HepG2 (cell line): ENCODE data around the gene GNL1. TPM values are rescaled to one million over a fixed set of nuclear protein-coding genes. Genes with fewer than 3 reads are reported as not detected.

Source experiments
- ATAC-seq: fragments of 200-7000 bp; cut with Tn5 transposase; 3 replicates; pipeline ENCODE4 v1.9.1; 2020; ENCODE audit warnings: mild to moderate bottlenecking, moderate library complexity
- BruUV-seq: library from RNA; stranded (reverse); fragments of 400-500 nt; replicated peaks from 2 replicates; lab custom pipeline; 2021; lab: Mats Ljungman, UMichigan
- CTCF ChIA-PET: fragments of 300-600 bp; formaldehyde crosslinking; extraction: SDS; loops from one replicate; lab custom pipeline; 2021; ENCODE audit warnings: low total read pairs, inconsistent platforms, low intra/inter-chr PET ratio; lab: Yijun Ruan, JAX
- POLR2A ChIA-PET: fragments of 350-600 bp; sonication (Branson Sonifier 250); formaldehyde crosslinking; loops from one replicate; lab custom pipeline; 2020; ENCODE audit warnings: antibody characterized with exemption, inconsistent platforms; lab: Yijun Ruan, JAX
- DNase-seq: peaks from one replicate; pipeline ENCODE4 v3.0.0-alpha.2; 2015; ENCODE audit warnings: low spot score
- FAIRE-seq: peaks from 3 replicates; lab custom pipeline; 2011; peaks lifted over from hg19 to GRCh38; lab: Jason Lieb, UNC
- H2AFZ ChIP-seq: one replicate; pipeline ENCODE4 v1.6.1; 2011; ENCODE audit warnings: low read length, inconsistent platforms
- H3K27ac ChIP-seq: fragments of 300-600 bp; 3 replicates; pipeline ENCODE4 v1.8.0; 2011; ENCODE audit warnings: mixed run types, mild to moderate bottlenecking, mixed read lengths, low read length, inconsistent platforms; ENCODE audit not compliant: insufficient read depth; ENCODE audit errors: extremely low read length
- H3K27me3 ChIP-seq, 2 experiments: fragments of 200-600 bp in 1 of 2; 2 replicates in 1 of 2; 3 replicates in 1 of 2; pipeline versions ENCODE4 v1.6.0 to v1.8.0; 2011; ENCODE audit warnings: low read length in 2 of 2, mild to moderate bottlenecking in 2 of 2, moderate library complexity in 2 of 2, inconsistent platforms in 1 of 2; ENCODE audit not compliant: insufficient read depth in 2 of 2, control insufficient read depth in 1 of 2
- H3K36me3 ChIP-seq, 2 experiments: fragments of 200-600 bp in 1 of 2; replicated peaks in 1 of 2; 2 replicates in 1 of 2; 3 replicates in 1 of 2; pipeline versions ENCODE4 v1.5.1 to v1.8.0; 2011; ENCODE audit warnings: low read length in 2 of 2, inconsistent platforms in 1 of 2; ENCODE audit not compliant: insufficient read depth in 2 of 2, control insufficient read depth in 1 of 2
- H3K4me1 ChIP-seq: 2 replicates; pipeline ENCODE4 v1.5.1; 2012; ENCODE audit warnings: low read length, inconsistent platforms; ENCODE audit not compliant: insufficient read depth
- H3K4me2 ChIP-seq: 2 replicates; pipeline ENCODE4 v1.6.0; 2011; ENCODE audit warnings: low read depth, low read length, inconsistent platforms
- H3K4me3 ChIP-seq, 3 experiments: fragments of 200-600 bp in 1 of 3; sonication (generic), shearing (Covaris generic) in 1 of 3; replicated peaks in 1 of 3; 2 replicates each; pipeline ENCODE4 v1.5.1; 2011 to 2016; ENCODE audit warnings: low read length in 3 of 3, inconsistent platforms in 2 of 3, low read depth in 2 of 3, mild to moderate bottlenecking in 2 of 3, control low read depth in 1 of 3, mixed read lengths in 1 of 3; ENCODE audit not compliant: insufficient read depth in 1 of 3
- H3K79me2 ChIP-seq: one replicate; pipeline ENCODE4 v1.6.1; 2011; ENCODE audit warnings: low read length, inconsistent platforms; ENCODE audit not compliant: insufficient read depth
- H3K9ac ChIP-seq: 2 replicates; pipeline ENCODE4 v1.6.0; 2011; ENCODE audit warnings: mild to moderate bottlenecking, low read depth, low read length, inconsistent platforms; ENCODE audit not compliant: insufficient read depth
- H3K9me3 ChIP-seq: 2 replicates; pipeline ENCODE4 v1.5.1; 2012; ENCODE audit warnings: mild to moderate bottlenecking, low read length
- H4K20me1 ChIP-seq: 2 replicates; pipeline ENCODE4 v1.6.0; 2011; ENCODE audit warnings: inconsistent platforms, mild to moderate bottlenecking, low read length, moderate library complexity; ENCODE audit not compliant: insufficient read depth
- FOXM1 ChIP-seq: sonication (generic); formaldehyde crosslinking; IDR thresholded peaks from 2 replicates; pipeline ENCODE4 v1.5.0; 2020; ENCODE audit warnings: missing genetic modification reagents
- HCFC1 ChIP-seq: fragments of 150-350 bp; IDR thresholded peaks from 2 replicates; pipeline ENCODE4 v1.6.1; 2014; ENCODE audit warnings: low read depth, low read length
- MEF2D ChIP-seq: sonication (generic); formaldehyde crosslinking; IDR thresholded peaks from 2 replicates; pipeline ENCODE4 v1.5.1; 2020; ENCODE audit warnings: mild to moderate bottlenecking, missing genetic modification reagents
- NFKBIZ ChIP-seq: IDR thresholded peaks from 2 replicates; pipeline ENCODE4 v1.6.1; 2018; ENCODE audit warnings: missing genetic modification reagents, missing compliant biosample characterization
- ZFX ChIP-seq: sonication (generic); formaldehyde crosslinking; IDR thresholded peaks from 2 replicates; pipeline ENCODE4 v1.4.0; 2020; ENCODE audit warnings: mild to moderate bottlenecking, low read depth, missing genetic modification reagents, moderate library complexity
- ZNF101 ChIP-seq: sonication (generic); formaldehyde crosslinking; IDR thresholded peaks from 2 replicates; pipeline ENCODE4 v1.4.0; 2020; ENCODE audit warnings: mild to moderate bottlenecking, low read depth, missing genetic modification reagents, borderline replicate concordance
- ZNF337 ChIP-seq: sonication (generic); formaldehyde crosslinking; IDR thresholded peaks from 2 replicates; pipeline ENCODE4 v1.5.1; 2020; ENCODE audit warnings: missing genetic modification reagents, low read depth, mild to moderate bottlenecking, borderline replicate concordance
- ZNF430 ChIP-seq: sonication (generic); formaldehyde crosslinking; IDR thresholded peaks from 2 replicates; pipeline ENCODE4 v1.9.0; 2021; ENCODE audit warnings: mild to moderate bottlenecking, missing genetic modification reagents
- ZNF432 ChIP-seq: sonication (generic); formaldehyde crosslinking; IDR thresholded peaks from 2 replicates; pipeline ENCODE4 v1.5.0; 2020; ENCODE audit warnings: missing genetic modification reagents, mild to moderate bottlenecking, borderline replicate concordance
- ZNF510 ChIP-seq: sonication (generic); formaldehyde crosslinking; IDR thresholded peaks from 2 replicates; pipeline ENCODE4 v1.4.0; 2020; ENCODE audit warnings: low read depth, mild to moderate bottlenecking, missing genetic modification reagents
- WGBS: methylation state at CpG from one replicate; pipeline ENCODE4 v1.1.6; 2017; ENCODE audit warnings: low lambda C conversion rate; 5-methylcytosine and 5-hydroxymethylcytosine counted together
- in situ Hi-C: cut with HindIII; loops from 2 replicates; pipeline ENCODE4 v1.10.0; 2017; ENCODE audit warnings: low pct_unique_long_range_greater_than_20kb; ENCODE audit not compliant: extremely low pct_ligation_motif_present
- intact Hi-C: fragments of 100-400 bp; cut with micrococcal nuclease; formaldehyde crosslinking; loops from one replicate; pipeline ENCODE4 v1.10.0; 2022; ENCODE audit not compliant: unreplicated experiment
- polyA plus RNA-seq, 8 experiments: library from polyadenylated mRNA; depleted of rRNA in 3 of 8; stranded (reverse) in 7 of 8; unstranded in 1 of 8; fragments of >200 nt; fragmentation: Illumina TruSeq in 4 of 8; extraction: Trizol in 4 of 8; gene quantifications; 2 replicates each; pipeline versions ENCODE4 v1.2.1 to v1.2.3, GENCODE V29; 2011 to 2016; ENCODE audit warnings: low read depth in 4 of 8, missing spikeins in 1 of 8, mixed read lengths in 1 of 8; ENCODE audit not compliant: insufficient read depth in 1 of 8
- total RNA-seq, 5 experiments: library from RNA; depleted of rRNA; stranded (reverse); fragments of >200 nt; fragmentation: Illumina TruSeq; extraction: Trizol; gene quantifications; 2 replicates each; pipeline ENCODE4 v1.2.3, GENCODE V29; 2016; ENCODE audit warnings: low read depth in 1 of 5
- TF ChIP-seq, protein P1 (sequence below): sonication (generic); formaldehyde crosslinking; IDR thresholded peaks from 2 replicates; pipeline ENCODE4 v1.4.0; 2020; ENCODE audit warnings: missing genetic modification reagents, borderline replicate concordance
- TF ChIP-seq, protein P2 (sequence below): sonication (generic); formaldehyde crosslinking; IDR thresholded peaks from 2 replicates; pipeline ENCODE4 v1.5.0; 2020; ENCODE audit warnings: missing genetic modification reagents
- TF ChIP-seq, protein P3 (sequence below), 2 experiments: sonication (generic) in 1 of 2; formaldehyde crosslinking in 1 of 2; IDR thresholded peaks; 2 replicates each; pipeline versions ENCODE4 v1.4.0 to v1.6.1; 2016 to 2020; ENCODE audit warnings: borderline replicate concordance in 1 of 2, low read depth in 1 of 2, mild to moderate bottlenecking in 1 of 2, missing genetic modification reagents in 1 of 2

Gene GNL1
- total and polyA plus RNA-seq, 2 of the 13 experiments (the other 11 are each of a cell fraction or from before 2014, with no cell fraction given), result 35.0 to 55.6 TPM

DNA sequence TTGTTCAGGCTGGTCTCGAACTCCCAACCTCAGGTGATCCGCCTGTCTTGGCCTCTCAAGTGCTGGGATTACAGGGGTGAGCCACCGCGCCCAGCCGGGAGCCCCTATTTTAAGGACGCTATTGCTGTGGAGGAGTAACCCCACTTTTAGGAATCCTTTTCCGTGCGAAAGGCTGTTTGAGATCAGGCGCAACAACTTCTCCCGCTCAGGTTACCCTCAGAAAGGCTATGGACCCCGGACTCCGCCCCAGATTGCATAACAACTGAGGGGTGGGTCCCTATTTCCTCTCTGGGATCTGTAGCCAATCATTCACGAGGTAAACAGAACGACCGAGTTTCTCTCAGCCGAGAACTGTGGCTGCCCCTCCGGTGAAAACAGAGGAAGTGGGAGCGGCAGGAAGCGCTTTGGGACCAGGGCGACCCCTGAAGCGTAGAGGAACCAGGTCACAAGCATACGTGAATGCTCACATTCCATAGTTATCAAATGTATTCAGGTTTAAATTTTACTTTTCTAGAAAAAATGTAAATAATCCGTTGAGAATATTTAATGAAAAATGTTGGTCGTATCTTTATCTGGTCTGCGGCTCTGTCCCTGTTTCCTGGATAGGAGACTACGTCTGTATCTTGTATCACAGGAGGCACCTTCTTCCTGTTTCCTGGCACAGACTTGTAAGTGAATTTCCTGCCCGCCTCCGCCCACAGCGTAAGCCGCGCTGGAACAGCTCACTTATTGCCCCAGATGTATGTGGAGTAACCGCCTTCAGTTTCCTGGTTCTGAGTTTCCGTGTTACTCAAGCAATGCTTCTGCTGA is 40.1 kb downstream of the GNL1 start:
- intact Hi-C loops, result loop anchor here (1.0 kb wide), 1 partner anchor 12 kb away; no protein-coding TSS in a partner anchor
- ChIA-PET POLR2A (interaction anchor here (0.7 to 1.3 kb wide), 6 partner anchors 12 to 97 kb away, joined by 3 to 12 read pairs (median 4); partner anchors contain the start of genes ABCF1 and PRR3), CTCF (no interaction called here)
- DNase-seq (peak; percentile 95), FAIRE-seq (peak; percentile 94), ATAC-seq (peak; percentile 94)
- peak overlapping the region; percentile 99 for H3K4me2 ChIP-seq
- WGBS, result 20% methylated on average over 30 of the region's 33 CpGs
- H3K4me1 ChIP-seq, result peaks cover 31% of the 10 kb centered on the region
- no peaks in the 10 kb centered on the region for H4K20me1 ChIP-seq
- TSS peak; percentile 90 for BruUV-seq
- no peaks in the 10 kb centered on the region; a peak in 1 of 5 replicates for H3K27me3 ChIP-seq
- peak overlapping the region; percentile 70 for H3K9ac ChIP-seq
- no peaks in the 10 kb centered on the region for H3K36me3 ChIP-seq
- H3K9me3 ChIP-seq, result no peaks in the 10 kb centered on the region
- peak overlapping the region; percentile 88 for H3K27ac ChIP-seq
- in situ Hi-C loops, result no loop called here
- H3K79me2 ChIP-seq, result no peaks in the 10 kb centered on the region
- H3K4me3 ChIP-seq, result peak overlapping the region; percentile 51 to 71 (median 67)
- peak overlapping the region; percentile 65 for H2AFZ ChIP-seq
- TF ChIP-seq ZNF337 (CRISPR knock-in tag) (0 out of 2 replicates have a peak, but pooled peaks have one; percentile 32), ZFX (CRISPR knock-in tag) (peak; percentile 30; the same call in 1 of the 2 replicates), ZNF432 (no peak), ZNF430 (CRISPR knock-in tag) (peak; percentile 91), ZNF510 (CRISPR knock-in tag) (peak; percentile 54; the same call in 1 of the 2 replicates), NFKBIZ (CRISPR knock-in tag) (0 out of 2 replicates have a peak, but pooled peaks have one; percentile 51), HCFC1 (no peak), FOXM1 (CRISPR knock-in tag) (no peak), ZNF101 (CRISPR knock-in tag) (no peak), MEF2D (CRISPR knock-in tag) (peak; percentile 52; the same call in 1 of the 2 replicates)
- TF ChIP-seq, protein P1, sequence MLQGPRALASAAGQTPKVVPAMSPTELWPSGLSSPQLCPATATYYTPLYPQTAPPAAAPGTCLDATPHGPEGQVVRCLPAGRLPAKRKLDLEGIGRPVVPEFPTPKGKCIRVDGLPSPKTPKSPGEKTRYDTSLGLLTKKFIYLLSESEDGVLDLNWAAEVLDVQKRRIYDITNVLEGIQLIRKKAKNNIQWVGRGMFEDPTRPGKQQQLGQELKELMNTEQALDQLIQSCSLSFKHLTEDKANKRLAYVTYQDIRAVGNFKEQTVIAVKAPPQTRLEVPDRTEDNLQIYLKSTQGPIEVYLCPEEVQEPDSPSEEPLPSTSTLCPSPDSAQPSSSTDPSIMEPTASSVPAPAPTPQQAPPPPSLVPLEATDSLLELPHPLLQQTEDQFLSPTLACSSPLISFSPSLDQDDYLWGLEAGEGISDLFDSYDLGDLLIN (CRISPR knock-in tag), result no peak
- TF ChIP-seq, protein P2, sequence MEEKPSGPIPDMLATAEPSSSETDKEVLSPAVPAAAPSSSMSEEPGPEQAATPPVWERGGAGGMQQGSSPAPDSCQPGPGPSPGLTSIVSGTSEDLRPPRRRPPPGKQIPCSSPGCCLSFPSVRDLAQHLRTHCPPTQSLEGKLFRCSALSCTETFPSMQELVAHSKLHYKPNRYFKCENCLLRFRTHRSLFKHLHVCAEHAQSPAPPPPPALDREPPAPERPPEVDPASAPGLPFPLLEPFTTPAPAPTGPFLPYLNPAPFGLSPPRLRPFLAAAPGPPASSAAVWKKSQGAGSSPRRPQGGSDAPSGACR, result peak; percentile 72
- TF ChIP-seq, protein P3, sequence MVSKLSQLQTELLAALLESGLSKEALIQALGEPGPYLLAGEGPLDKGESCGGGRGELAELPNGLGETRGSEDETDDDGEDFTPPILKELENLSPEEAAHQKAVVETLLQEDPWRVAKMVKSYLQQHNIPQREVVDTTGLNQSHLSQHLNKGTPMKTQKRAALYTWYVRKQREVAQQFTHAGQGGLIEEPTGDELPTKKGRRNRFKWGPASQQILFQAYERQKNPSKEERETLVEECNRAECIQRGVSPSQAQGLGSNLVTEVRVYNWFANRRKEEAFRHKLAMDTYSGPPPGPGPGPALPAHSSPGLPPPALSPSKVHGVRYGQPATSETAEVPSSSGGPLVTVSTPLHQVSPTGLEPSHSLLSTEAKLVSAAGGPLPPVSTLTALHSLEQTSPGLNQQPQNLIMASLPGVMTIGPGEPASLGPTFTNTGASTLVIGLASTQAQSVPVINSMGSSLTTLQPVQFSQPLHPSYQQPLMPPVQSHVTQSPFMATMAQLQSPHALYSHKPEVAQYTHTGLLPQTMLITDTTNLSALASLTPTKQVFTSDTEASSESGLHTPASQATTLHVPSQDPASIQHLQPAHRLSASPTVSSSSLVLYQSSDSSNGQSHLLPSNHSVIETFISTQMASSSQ (IDR thresholded peaks at IDR 0.05; ENCODE audit: low read depth), result no peak
- TF ChIP-seq, protein P3 (CRISPR knock-in tag; IDR thresholded peaks at IDR 0.05; ENCODE audit: borderline replicate concordance), result peak; percentile 37; the same call in 1 of the 2 replicates
